Measurements from ENCODE around the gene HAND2. TPM values are rescaled to one million over a fixed set of nuclear protein-coding genes. Genes with fewer than 3 reads are reported as not detected.
A peak's percentile ranks its signal among the peaks of the same experiment; 100 is the strongest.

The HAND2 gene
- total RNA-seq, 1 experiment from 2014 or later: not detected

DNA sequence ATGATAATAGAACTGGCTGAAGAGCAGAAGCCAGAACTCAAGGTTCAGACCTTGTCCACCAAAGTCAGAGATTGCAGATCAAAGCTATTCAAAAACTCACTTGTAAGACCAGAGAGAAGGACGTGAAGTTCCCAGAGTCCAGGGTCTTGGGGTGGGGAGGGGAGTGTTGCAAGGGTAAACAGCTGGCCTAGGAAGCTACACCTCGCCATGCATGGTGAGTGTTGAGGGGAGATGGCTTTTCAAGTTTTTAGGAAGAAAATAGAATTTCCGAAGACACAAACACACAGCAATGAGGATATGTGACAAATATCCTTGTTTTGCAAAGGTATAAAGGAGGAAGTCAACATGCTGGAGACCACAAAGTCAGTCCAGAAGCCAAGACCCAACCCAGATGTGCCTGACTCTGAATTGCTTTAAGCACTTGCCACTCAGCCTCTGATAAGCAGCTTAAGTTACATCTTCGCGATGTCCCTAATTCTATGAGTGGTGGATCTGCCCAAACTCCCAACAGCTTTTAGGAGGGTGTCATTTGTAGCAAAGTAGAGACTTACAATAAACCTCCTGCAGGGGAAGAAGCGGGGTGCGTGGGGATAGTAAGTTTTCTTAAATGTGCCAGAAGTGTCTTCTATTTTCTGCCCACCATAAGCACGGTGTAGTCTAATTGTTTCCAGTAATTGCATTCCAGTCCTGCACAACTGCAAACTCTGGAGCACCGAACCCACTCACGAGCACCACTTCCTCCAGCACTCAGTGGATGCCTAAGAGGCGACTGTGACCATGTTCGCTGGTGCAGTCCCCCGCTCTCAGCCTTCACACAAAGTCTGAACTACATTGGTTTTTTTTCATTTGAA lies 26.5 kb downstream of the HAND2 start:
- no peak for DNase-seq (ENCODE audit: low spot score)

DNA sequence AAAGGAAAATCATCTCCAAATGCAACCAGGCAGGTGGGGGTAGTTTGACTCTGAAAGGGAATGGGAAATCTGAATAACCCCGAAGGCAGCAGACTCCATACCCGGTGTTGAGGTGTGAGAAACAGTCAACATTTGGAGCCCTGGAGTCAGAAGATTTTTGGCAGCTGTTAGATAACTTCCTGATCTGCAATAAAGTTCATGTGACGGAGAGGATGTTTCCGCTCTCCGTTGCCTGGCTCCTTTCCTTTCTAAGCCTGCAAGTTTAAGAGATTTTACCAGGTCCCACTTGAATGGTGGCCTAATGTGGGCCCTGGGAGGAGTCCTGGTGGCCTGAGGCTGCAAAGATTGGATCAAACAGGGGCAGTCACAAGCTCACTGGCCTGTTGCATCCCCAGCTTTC lies 27.7 kb downstream of the HAND2 start:
- DNase-seq (ENCODE audit: low spot score): no peak

DNA sequence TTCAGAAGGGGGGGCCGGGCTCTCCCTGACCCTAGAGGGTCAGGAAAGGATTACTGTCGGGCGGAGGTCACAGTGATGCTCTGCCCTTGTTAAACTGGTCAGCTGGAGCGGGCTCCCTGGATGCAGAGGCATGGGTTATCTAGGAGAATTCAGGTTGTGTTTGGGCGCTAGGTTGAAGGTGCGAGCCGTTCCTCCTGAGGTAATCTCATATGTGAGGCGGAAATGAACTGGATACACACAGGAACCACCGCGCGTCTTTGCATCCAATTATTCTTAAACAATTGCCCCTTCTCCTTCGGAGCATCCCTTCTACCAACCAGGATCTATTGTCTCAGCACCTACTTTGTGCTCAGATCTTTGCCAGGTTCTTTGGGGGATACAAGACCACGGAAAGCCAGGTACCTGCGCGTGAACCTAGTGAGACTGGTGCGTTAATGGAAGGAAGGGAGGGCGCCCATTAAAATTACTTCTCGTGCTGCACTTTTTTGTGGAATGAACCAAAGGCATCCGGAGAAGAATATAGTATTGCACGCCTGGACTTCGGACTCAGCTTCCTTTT lies 28.4 kb downstream of the HAND2 start:
- no peak for DNase-seq (ENCODE audit: low spot score)

DNA sequence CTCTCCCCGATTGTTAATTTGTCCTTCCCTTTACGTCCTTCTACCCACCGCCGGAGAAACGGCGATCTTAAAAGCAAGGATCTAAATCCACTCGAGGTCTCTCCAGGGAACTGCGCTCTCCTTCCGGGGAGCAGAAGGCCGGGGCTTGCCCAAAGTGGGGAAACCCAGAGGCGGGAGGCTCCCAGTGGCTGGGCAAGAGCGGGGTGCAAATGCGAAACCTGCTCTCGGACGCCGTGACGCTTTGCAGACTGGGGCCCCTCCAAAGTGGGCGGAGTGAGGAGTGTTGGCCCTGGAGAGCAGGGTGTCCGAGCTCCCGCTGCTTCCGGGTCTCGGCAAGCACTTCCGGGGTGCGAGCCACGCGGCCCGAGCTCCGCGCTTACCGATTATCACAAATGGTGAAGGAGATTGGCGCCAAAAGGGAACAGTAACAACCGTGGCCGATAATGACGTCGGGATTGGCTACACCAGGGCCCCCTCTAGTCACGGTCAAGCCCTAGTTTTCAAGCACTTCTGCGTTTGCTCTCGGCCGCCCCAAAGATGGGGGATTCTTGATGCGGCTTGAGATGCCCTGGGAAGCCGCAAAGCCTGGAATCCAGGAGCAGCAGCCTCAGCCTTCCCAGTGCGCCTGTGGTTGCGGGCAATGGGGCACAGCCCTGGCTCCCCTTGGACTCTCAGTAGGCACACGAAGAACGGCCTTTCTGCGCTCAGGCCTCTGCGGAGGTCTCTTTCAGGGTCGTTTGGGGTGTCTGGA lies 29.0 kb downstream of the HAND2 start:
- no peak for DNase-seq (ENCODE audit: low spot score)

DNA sequence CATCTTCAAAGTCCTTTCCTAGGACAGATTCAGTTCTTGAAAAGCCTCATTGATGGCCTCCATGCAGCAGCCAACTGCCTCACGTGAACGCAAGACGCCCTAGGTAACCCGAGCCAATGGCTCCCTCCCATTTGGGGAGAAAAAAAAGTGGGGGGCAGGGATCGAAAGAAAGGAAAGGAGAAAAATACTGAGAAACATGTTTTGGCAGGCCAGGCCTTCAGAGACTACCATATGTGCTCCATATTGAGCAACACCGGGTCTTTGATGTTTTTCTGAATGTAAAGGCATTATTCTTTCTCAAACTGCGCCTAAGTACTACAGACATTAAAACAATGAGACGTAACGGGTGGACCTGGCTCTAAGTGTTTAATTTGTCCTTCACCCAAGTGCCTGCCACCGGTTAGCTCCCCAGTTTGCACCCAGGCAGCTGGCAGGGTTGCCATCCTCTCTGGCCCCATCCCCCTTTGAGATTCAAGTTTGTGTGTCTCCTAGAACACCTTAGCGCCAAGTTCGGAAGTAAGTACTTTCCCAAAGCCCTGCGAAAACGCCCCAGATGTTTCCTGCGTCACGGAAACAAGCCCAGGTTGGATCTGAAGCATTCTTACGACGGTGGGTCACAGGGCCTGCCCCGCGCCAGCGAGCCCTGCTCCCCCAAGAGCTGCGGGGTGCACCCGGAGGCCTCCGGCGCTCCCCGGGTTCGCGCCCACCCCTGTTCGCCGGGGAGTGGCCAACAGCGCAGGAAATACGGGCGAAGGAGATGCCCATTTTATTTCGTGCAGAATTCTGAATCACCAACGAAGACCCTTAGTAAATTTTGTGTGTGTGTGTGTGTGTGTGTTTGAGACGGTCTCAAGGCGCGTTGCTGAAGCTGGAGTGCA lies 30.1 kb downstream of the HAND2 start:
- no peak for DNase-seq (ENCODE audit: low spot score)

DNA sequence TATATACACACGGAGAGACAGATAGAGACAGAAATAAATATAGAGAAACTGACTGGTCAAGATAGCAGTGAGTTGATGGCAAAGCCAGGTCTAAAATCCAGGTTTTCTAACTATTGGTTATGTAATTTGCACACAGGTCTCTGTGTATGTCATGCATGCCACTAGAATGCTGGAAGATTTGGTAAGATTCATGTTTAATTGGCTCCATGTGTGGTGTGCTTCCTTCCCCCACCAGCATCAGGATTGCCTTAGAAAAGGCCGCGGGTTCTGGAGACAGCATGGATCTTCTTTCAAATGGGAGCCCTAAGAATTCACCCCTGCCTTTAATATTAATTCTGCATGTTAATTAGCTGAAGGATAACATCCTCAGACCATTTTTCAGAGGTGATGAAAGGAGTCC lies 31.3 kb downstream of the HAND2 start:
- DNase-seq (ENCODE audit: low spot score): no peak

DNA sequence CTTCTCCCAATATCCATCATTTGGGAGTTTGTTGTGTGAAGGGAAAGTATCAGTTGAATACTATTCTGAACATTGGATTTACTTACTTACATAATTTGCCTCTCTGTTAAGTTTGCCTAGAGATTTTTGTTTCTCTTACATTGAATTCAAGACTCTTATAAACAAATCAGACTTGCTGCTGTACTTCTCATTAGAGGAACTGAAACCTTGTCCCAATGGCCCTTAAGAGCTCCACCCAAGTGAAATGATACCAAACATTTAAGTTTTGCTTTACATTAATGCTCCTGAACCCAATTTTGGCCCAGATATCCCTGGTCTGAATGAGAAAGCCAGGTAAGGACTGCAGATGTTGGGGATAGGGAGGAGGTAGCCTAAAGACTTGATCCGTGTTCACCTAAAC lies 32.0 kb downstream of the HAND2 start:
- no peak for DNase-seq (ENCODE audit: low spot score)

DNA sequence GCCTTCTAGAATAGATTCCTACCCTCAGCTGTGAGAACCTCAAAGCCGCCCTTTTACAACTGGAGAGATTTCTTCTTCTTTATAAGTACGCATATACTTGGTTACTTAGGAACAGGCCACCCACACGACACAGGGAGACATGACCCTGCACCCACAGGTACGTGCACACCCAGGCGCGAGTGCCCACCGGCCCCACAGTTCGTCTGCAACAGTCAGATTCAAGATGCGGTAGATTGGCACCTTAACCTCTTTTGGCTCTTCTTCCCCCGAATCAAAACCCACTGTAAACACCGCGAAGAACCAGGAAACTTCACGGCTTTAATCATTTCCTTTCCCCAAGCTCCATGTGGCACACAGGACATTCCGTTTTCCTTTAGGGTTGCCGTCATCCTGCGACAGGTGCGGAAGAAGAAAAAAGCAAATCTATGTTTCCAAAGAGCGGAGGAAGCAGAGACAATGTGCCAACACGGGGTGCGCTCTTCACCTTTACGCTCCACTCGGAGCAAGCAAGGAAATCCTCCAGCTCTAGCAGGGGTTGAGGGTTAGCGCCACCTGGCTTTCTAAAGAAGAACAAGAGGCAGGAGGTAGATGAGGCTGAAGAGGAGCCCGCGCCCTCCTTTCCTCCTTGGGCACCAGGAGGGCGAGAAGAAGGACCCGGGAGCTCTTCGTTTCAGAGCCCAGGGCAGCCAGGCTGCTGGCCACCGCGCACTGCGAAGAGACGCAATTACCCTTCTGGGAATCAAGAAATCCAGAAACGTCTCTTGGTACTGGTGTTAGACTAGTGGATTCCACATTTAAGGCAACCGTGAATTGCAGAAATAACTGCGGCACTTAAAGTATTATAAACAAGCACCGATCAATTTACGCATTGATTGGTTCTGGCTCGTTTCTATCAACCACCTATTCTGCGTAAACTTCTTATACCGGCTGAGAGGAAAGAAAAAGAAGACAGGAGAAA lies 35.7 kb downstream of the HAND2 start:
- DNase-seq (ENCODE audit: low spot score): peak; percentile 64

DNA sequence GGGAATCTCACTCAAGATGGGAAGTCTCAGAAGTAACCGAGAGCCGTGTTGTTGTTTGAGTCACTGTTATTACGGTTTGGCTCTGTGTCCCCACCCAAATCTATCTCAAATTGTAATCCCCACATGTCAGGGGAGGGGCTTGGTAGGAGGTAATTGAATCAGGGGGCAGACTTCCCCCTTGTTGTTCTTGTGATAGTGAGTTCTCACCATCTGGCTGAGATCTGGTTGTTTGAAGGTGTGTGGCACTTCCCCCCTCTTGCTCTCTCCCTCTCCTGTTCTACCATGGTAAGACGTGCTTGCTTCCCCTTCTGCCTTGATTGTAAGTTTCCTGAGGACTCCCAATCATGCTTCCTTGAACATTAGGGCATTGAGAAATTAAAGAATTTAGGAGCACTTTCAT lies 37.0 kb downstream of the HAND2 start:
- no peak for DNase-seq (ENCODE audit: low spot score)

DNA sequence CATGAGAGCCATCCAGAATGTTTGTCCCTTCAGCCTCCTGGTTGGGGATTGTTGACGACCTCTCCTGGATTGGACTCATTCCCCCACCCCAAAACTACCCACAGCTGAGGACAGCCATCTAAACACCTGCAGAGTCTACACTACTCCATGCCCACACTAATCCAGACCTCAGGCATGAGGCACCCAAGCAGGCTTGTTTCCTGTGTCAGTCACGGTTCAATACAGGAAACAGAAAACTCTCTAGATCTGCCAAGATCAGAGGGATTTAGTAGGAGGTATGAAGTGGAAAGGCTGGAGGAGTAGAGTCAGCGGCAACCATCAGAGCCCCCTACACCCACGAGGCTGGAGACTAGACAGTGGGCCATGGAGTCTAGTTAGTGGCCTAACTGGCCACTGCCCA lies 37.7 kb downstream of the HAND2 start:
- DNase-seq (ENCODE audit: low spot score): no peak

DNA sequence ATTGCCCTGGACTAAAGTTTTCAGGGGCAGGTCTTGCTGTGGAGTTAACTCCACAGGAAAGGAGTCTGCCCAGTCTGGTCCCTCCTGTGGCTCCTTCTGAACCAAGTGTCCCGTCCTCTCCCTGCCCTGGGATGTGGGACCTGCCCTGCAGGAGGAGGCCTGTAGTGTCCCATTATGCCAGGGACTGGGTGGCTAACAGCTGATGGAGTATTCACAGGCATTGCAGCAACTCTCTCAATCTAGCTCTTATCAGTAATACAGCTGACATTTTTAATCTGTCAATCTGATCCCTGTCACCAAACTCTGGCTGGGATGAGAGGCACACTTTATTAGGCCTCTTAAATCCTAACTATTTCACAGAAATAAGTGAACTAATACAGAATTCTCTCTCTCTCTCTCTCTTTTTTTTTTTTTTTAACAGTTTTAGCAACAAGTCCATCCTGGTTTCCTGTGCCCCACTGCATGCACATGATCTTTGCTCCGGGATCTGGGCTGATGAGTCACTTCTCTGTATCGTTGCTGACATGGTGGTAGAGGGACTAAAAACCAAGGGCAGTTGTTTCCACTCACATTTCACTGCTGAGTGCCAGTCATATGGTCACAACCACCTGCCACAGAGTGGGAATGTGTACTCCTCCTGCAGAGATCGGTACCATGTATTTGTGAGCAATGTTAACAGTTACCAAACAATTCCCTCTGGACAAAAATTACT lies 39.1 kb downstream of the HAND2 start:
- DNase-seq (ENCODE audit: low spot score): no peak

DNA sequence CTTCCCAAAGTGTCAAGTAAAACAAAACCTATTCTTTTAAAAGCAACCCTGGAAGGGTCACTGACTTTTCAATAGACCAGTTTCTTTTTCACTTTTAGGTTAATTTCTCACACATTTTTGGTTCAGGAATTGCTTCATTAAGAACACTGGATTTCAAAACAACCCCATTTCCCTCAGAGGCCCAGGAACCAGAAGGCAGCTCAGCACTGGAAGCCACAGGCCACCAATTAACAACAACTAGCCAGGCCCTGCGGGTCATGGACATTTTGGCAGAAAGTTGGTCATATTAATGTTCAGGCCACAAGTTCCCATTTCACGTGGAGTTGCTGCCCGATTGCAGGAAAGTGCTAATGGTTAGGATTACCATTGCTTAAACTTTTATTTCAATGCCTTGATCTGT lies 39.8 kb downstream of the HAND2 start:
- DNase-seq (ENCODE audit: low spot score): no peak

DNA sequence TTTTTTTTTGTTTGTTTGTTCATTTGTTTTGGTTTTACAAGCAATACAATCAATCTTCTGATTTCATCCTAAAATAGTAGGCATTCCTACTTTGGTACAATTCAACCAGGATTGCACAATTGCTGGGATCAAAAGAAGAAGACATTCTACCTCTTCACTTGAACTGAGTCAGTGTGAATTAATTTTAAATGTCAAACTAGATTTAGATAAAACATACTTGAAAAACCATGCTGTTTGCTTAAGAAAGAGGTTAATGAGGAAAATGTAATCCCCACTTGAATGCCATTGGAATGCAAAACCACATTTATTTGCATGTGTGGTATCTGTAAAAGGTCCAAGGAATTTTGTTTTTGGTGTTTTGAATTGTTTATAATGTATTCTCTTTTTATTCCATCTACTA lies 40.5 kb downstream of the HAND2 start:
- no peak for DNase-seq (ENCODE audit: low spot score)

DNA sequence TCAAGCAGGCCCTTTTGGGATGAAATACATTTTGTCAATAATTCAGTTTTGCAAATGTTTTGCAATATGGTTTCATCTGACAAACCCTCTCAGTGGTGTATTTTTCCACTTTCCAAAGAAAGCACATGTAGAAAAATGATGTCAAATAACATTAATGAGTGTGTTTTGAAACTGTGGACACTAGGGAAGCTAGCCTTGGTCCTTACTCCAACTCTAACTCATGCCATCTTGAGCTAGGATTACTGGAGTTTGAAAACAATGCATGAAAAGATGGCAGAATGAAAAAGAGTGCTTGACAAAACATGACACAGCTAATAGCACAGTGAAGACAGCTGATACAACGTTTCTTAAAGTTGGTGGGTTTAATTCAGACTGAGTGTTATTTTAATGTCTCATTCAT lies 41.4 kb downstream of the HAND2 start:
- DNase-seq (ENCODE audit: low spot score): no peak

DNA sequence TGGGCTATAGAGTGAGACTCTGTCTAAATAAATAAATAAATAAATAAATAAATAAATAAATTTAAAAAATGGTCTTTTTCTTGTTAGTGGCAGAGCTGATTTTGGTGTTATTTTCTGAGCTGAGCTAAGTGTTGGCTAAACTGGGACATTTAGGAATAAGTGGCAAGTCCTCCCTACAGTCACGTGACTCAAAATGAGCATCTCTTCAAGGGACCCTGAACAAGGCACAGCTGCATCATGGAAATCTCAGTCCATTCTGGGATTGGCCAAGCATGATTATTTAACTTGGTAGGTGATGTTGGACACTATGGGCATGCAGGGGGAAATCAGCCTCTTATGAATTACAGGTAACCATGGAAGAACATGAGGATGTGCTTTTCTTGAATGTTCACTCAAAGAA lies 42.0 kb downstream of the HAND2 start:
- no peak for DNase-seq (ENCODE audit: low spot score)

DNA sequence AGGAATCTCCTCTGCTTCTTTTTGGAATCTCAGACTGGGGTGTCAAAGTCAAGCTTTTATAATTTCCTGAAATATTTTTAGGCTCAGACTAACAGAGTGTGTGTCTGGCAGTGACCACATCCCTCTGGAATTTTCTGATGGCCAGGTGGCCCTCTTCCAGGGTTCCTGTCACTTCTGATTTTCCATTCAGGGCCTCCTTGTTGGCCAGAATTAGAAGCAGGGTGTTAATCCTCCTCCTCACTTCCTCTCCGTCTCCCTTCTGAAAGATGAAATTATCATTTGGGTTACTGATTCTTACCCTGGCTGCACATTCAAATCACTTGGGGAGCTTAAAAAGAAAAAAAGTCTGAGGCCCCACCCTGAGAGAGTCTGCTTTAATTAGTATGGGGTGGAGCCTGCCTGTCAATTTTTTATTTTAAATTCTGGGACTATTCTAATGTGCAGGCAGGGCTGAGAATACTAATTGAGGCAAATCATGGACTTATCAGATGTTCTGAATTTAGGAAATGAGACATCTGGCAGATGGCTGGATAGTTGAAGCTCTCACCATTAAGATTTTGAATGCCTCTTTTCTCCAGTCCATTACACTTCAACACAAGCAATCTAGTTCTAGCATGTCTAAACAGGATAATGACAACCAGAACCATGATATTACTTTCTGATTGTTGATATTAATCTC lies 43.2 kb downstream of the HAND2 start:
- DNase-seq (ENCODE audit: low spot score): no peak

DNA sequence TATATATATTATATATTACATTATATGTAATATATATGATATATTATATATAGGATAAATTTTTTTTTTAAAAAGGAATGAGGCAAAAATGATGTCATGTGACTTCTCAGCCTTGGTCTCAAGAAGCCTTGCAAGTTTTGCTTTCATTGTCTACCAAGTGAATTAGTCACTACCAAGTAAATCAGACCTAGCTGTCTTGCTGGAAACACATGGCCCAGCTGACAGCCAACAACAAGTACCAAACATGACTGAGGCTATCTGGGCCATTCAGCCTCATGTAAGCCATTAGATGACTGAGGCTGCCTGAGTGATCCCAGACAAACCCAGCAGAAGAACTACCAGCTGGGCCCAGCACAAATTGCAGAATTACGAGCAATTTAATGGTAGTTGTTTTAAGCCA lies 44.9 kb downstream of the HAND2 start:
- no peak for DNase-seq (ENCODE audit: low spot score)

DNA sequence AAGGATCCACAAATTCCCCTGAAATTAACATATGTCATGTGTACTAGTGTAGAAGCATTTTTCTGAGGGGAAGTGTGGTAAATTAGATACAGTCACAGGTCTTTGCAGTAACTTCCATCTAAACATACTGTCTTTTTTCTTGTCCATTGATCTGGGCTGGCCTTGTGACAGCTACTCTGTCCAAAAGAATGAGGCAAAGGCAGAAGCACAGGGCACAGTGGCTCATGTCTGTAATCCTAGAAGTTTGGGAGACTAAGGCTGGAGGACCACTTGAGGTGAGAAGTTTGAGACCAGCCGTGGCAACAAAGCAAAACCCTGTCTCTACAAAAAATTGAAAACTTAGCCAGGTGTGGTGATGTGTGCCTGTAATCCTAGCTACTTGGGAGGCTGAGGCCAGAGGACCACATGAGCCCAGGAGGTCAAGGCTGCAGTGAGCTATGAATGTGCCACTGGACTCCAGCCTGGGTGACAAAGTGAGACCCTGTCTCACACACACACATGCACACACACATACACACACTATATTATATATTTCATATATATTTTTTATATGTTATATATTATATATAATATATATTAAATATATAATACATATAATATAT lies 47.6 kb downstream of the HAND2 start:
- no peak for DNase-seq (ENCODE audit: low spot score)

DNA sequence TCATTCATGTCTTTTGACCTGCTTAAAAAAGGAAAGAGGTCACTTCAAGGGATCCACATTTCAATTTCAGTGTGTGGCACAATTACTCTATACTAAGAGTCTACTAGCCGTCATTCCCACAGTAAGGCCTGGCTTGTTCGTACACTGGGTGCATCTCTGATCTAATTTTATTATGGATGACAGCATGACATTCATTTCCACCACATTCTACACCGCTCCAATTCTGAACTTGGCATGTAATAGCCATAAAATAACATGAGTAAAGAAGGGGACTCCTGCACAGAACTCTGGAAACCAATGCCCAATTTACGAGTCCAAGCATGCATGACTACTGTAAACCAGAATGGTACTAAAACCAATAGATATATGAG lies 51.1 kb downstream of the HAND2 start:
- DNase-seq (ENCODE audit: low spot score): no peak

Measured in HT-29 (cell line).